Measurements from ENCODE around the gene NFATC3. TPM values are rescaled to one million over a fixed set of nuclear protein-coding genes. Genes with fewer than 3 reads are reported as not detected.

Gene NFATC3
- polyA plus RNA-seq, 1 experiment = 16.7 TPM

DNA sequence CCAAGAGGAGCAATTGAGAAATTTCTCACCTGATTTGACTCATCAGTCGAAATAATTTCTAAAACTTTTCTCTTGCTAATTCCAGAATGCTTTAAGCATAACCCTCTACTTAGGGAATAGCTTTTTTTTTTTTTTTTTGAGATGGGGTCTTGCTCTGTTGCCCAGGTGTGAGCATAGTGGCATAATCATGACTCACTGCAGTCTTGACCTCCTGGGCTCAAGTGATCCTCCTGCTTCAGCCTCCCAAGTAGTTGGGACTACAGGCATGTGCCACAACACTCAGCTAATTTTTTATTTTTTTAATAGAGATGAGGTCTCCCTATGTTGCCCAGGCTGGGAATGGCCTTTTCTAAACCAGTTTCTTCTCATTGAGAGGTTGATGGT lies 13.7 kb upstream of the NFATC3 start:
- ChIA-PET CTCF (interaction anchor here (0.6 to 2.2 kb wide), 5 partner anchors 12 to 258 kb away, joined by 3 to 9 read pairs (median 3); no protein-coding TSS in a partner anchor), POLR2A (interaction anchor here (0.6 to 0.9 kb wide), 2 partner anchors 24 to 197 kb away, joined by 3 read pairs; no protein-coding TSS in a partner anchor)
- no peak for DNase-seq (ENCODE audit: low read depth, low spot score)
- no peak overlapping the region for H3K4me3 ChIP-seq (ENCODE audit: low read depth, low read length)
- no peak for TF ChIP-seq CTCF (IDR thresholded peaks at IDR 0.05; ENCODE audit: low read depth, low read length)
- H3K27ac ChIP-seq (ENCODE audit: low read depth, low read length) = no peak overlapping the region
- no peaks in the 10 kb centered on the region for H3K9me3 ChIP-seq (ENCODE audit: control insufficient read depth, insufficient read depth, low read length)
- no peaks in the 10 kb centered on the region for H3K27me3 ChIP-seq (ENCODE audit: control insufficient read depth, insufficient read depth, low read length)

- no peaks in the 10 kb centered on the region for H3K9me3 ChIP-seq (ENCODE audit: control insufficient read depth, insufficient read depth, low read length)
- no peak overlapping the region for H3K27ac ChIP-seq (ENCODE audit: low read depth, low read length)
- ChIA-PET POLR2A (interaction anchor here (0.6 to 0.9 kb wide), 3 partner anchors 13 to 116 kb away, joined by 3 to 8 read pairs (median 3); no protein-coding TSS in a partner anchor), CTCF (interaction anchor here (1.1 to 2.2 kb wide), 3 partner anchors 12 to 158 kb away, joined by 3 to 9 read pairs (median 3); no protein-coding TSS in a partner anchor)
- no peaks in the 10 kb centered on the region for H3K27me3 ChIP-seq (ENCODE audit: control insufficient read depth, insufficient read depth, low read length)
- no peak overlapping the region for H3K4me3 ChIP-seq (ENCODE audit: low read depth, low read length)
- no peak for DNase-seq (ENCODE audit: low read depth, low spot score)
- no peak for TF ChIP-seq CTCF (IDR thresholded peaks at IDR 0.05; ENCODE audit: low read depth, low read length)
Observed at GRCh38 chr16:68072038-68072695, 13.0 kb upstream of the NFATC3 start.

GRCh38 chr16:68073902-68074760 lies 11.0 kb upstream of the NFATC3 start:
- H3K27me3 ChIP-seq (ENCODE audit: control insufficient read depth, insufficient read depth, low read length) = no peaks in the 10 kb centered on the region
- no peak overlapping the region for H3K4me3 ChIP-seq (ENCODE audit: low read depth, low read length)
- no peak overlapping the region for H3K27ac ChIP-seq (ENCODE audit: low read depth, low read length)
- POLR2A ChIA-PET = no interaction called here
- TF ChIP-seq CTCF (IDR thresholded peaks at IDR 0.05; ENCODE audit: low read depth, low read length) = no peak
- CTCF ChIA-PET = interaction anchor here (0.7 to 1.4 kb wide), 3 partner anchors 10 to 105 kb away, joined by 3 to 7 read pairs (median 3); partner anchors contain the start of gene NFATC3
- H3K9me3 ChIP-seq (ENCODE audit: control insufficient read depth, insufficient read depth, low read length) = no peaks in the 10 kb centered on the region
- DNase-seq (ENCODE audit: low read depth, low spot score) = no peak

DNA sequence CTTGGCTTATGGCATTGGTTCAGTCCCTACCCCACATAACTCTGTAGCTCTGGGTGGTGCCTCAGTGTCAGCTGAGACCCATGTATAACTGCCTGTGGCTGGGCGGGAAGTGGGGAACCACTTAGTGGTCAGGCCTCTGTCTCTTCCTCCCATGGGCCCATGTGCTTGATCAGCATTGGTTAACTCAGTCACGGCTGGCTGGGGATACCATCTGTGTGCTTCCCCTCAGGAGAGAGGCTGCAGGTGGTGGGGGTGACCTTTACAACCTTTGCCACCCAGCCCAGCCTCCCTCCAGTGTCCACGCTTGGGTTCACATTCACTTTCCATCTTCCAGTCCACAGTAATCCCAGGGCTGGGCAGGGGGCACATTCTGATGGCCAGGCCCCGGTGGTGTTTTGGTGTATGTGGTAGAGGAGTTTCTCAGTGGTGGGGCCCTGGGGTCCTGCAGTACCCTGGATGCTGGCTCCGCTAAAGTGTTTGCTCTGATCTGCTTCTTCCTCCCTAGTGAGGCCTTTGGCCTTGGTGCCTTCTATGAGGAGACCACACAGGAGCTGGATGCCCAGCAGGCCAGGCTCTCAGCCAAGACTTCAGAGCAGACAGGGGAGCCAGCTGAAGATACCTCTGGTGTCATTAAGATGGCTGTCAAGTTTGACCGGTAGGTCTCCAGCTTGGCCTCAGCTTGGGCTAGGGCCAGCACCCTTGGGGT lies 10.2 kb upstream of the NFATC3 start:
- Histone ChIP-seq H3K9me3 (ENCODE audit: control insufficient read depth, insufficient read depth, low read length) (no peaks in the 10 kb centered on the region), H3K27ac (ENCODE audit: low read depth, low read length) (no peak overlapping the region), H3K4me3 (ENCODE audit: low read depth, low read length) (no peak overlapping the region), H3K27me3 (ENCODE audit: control insufficient read depth, insufficient read depth, low read length) (no peaks in the 10 kb centered on the region)
- ChIA-PET POLR2A (no interaction called here), CTCF (interaction anchor here (1.2 kb wide), 1 partner anchor 11 kb away, joined by 3 read pairs; no protein-coding TSS in a partner anchor)
- TF ChIP-seq CTCF (IDR thresholded peaks at IDR 0.05; ENCODE audit: low read depth, low read length) = no peak
- DNase-seq (ENCODE audit: low read depth, low spot score) = no peak
